Heart right ventricle (tissue), 16 donors: ENCODE results near the gene FRMD6. TPM values are rescaled to one million over a fixed set of nuclear protein-coding genes. Genes with fewer than 3 reads are reported as not detected.

Experiments
- ATAC-seq, 8 donors: fragments of 200-7000 bp; cut with Tn5 transposase; one replicate each; pipeline ENCODE4 v1.9.1; 2020; ENCODE audit warnings: mild to moderate bottlenecking in 8 of 8, moderate library complexity in 8 of 8, moderate number of reproducible peaks in 1 of 8
- DNase-seq, 2 donors: peaks; one replicate each; pipeline ENCODE4 v3.0.0-alpha.2; 2020
- H3K27ac ChIP-seq, 10 donors: fragments of 200-600 bp; sonication (generic) in 2 of 10; one replicate each; pipeline versions ENCODE4 v1.5.0 to v1.8.0; 2020 to 2022; ENCODE audit warnings: mild to moderate bottlenecking in 3 of 10
- H3K27me3 ChIP-seq, 7 donors: fragments of 200-600 bp; one replicate each; pipeline ENCODE4 v1.8.0; 2021 to 2022; ENCODE audit warnings: mild to moderate bottlenecking in 2 of 7
- H3K36me3 ChIP-seq, 9 donors: fragments of 200-600 bp; sonication (generic) in 1 of 9; one replicate each; pipeline versions ENCODE4 v1.5.0 to v1.8.0; 2020 to 2022; ENCODE audit warnings: mild to moderate bottlenecking in 2 of 9
- H3K4me1 ChIP-seq, 9 donors: fragments of 200-600 bp; sonication (generic) in 1 of 9; one replicate each; pipeline versions ENCODE4 v1.5.0 to v1.8.0; 2020 to 2022; ENCODE audit warnings: mild to moderate bottlenecking in 4 of 9
- H3K4me3 ChIP-seq, 10 donors: fragments of 200-600 bp; sonication (generic) in 2 of 10; one replicate each; pipeline versions ENCODE4 v1.5.0 to v1.8.0; 2020 to 2022; ENCODE audit warnings: mild to moderate bottlenecking in 7 of 10, moderate library complexity in 2 of 10
- H3K9me3 ChIP-seq, 11 donors: fragments of 200-600 bp in 10 of 11; sonication (generic) in 2 of 11; one replicate each; pipeline versions ENCODE4 v1.5.0 to v1.8.0; 2013 to 2022; ENCODE audit warnings: mild to moderate bottlenecking in 2 of 11, control low read depth in 1 of 11, moderate library complexity in 1 of 11
- WGBS, 2 donors: extraction: QIAGEN DNeasy Blood & Tissue Kit; methylation state at CpG; one replicate each; pipeline ENCODE4 v1.1.7; 2013; ENCODE audit warnings: inconsistent platforms in 1 of 2; 5-methylcytosine and 5-hydroxymethylcytosine counted together
- intact Hi-C, 10 donors: fragments of 100-400 bp; cut with DNase I; formaldehyde crosslinking; loops; one replicate each; pipeline versions ENCODE4 v1.11.1 to v1.14.2; 2022
- polyA plus RNA-seq, 2 donors: library from polyadenylated mRNA; stranded (reverse); fragments of 200-250 nt; gene quantifications; one replicate each; pipeline ENCODE4 v1.2.3, GENCODE V29; 2013
- total RNA-seq, 10 donors: library from RNA; stranded (reverse); fragmentation: NEBNext Ultra II Directional in 3 of 10; extraction: Animal tissue kit (Norgen Biotek cat#: 25700) in 3 of 10; gene quantifications; one replicate each; pipeline versions ENCODE4 v1.2.1 to v1.2.4, GENCODE V29; 2021 to 2023
- TF ChIP-seq, protein P1 (sequence below), 9 donors: fragments of 200-600 bp; sonication (generic) in 2 of 9; IDR thresholded peaks; one replicate each; pipeline versions ENCODE4 v1.5.0 to v1.8.0; 2021 to 2022; ENCODE audit warnings: antibody characterized with exemption in 9 of 9, mild to moderate bottlenecking in 5 of 9, moderate library complexity in 1 of 9
- donor health status: Arrhythmogenic right ventricular cardiomyopathy.
- donor health status: ischemic (EF 13 %, LVEDD 7.1; RV severe dilation, severe dysfunction).
- donor health status: healthy with polysubstance abuse.
- donor health status: DM: no; HTN: yes; CAD: no.
- donor health status: DM: no; HTN: no; CAD: no.
- donor health status: ischemic (EF 25% LVEDD 6.9; RV normal size, moderate dysfunction).
- donor health status: ischemic (EF 25% LVEDD 5.7; RV mildly dilated, moderate dysfunction).
- donor health status: healthy.
- donor health status: DM: yes; HTN: yes; CAD: no.
- donor health status: Ischemic cardiomyopathy.
- donor health status: ischemic (EF 35%, LVEDD 5.7; RV mildly dilated, moderate dysfunction).
- donor health status: nonischemic (EF 11% LVEDD 7.7; RV severe dilation, severe dysfunction).
- donor health status: DM: yes; HTN: yes; CAD: no.
- donor health status: PGD.
- donor health status: ischemic (EF 29% LVEDD 5.4; RV normal size, mild dysfunction).
- donor health status: nonischemic (EF 23%, LVEDD 6.1; RV moderate dilation, normal function).

The FRMD6 gene
- total and polyA plus RNA-seq, 12 donors: 2.2 to 14.2 (median 6.6) TPM

- H3K27ac ChIP-seq: peak overlapping the region in 1 of 10 donors; percentile 13
- H3K4me1 ChIP-seq: peaks cover 0 to 14% (median 0%) of the 10 kb centered on the region in 9 donors
- no peak overlapping the region for H3K4me3 ChIP-seq
- DNase-seq (no peak), ATAC-seq (peak in 7 of 8 donors; percentile 34 to 91 (median 58))
- H3K9me3 ChIP-seq: no peaks in the 10 kb centered on the region
- H3K36me3 ChIP-seq: peaks cover 0 to 4% (median 0%) of the 10 kb centered on the region in 9 donors
- 47 to 56% methylated on average over 7 of the region's 7 CpGs for WGBS, 2 donors
- TF ChIP-seq, protein P1, sequence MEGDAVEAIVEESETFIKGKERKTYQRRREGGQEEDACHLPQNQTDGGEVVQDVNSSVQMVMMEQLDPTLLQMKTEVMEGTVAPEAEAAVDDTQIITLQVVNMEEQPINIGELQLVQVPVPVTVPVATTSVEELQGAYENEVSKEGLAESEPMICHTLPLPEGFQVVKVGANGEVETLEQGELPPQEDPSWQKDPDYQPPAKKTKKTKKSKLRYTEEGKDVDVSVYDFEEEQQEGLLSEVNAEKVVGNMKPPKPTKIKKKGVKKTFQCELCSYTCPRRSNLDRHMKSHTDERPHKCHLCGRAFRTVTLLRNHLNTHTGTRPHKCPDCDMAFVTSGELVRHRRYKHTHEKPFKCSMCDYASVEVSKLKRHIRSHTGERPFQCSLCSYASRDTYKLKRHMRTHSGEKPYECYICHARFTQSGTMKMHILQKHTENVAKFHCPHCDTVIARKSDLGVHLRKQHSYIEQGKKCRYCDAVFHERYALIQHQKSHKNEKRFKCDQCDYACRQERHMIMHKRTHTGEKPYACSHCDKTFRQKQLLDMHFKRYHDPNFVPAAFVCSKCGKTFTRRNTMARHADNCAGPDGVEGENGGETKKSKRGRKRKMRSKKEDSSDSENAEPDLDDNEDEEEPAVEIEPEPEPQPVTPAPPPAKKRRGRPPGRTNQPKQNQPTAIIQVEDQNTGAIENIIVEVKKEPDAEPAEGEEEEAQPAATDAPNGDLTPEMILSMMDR (IDR thresholded peaks at IDR 0.05): no peak
- no peaks in the 10 kb centered on the region for H3K27me3 ChIP-seq
- intact Hi-C loops: no loop called here
Observed at GRCh38 chr14:51638071-51638944, 13.4 kb upstream of the FRMD6 start.

DNA sequence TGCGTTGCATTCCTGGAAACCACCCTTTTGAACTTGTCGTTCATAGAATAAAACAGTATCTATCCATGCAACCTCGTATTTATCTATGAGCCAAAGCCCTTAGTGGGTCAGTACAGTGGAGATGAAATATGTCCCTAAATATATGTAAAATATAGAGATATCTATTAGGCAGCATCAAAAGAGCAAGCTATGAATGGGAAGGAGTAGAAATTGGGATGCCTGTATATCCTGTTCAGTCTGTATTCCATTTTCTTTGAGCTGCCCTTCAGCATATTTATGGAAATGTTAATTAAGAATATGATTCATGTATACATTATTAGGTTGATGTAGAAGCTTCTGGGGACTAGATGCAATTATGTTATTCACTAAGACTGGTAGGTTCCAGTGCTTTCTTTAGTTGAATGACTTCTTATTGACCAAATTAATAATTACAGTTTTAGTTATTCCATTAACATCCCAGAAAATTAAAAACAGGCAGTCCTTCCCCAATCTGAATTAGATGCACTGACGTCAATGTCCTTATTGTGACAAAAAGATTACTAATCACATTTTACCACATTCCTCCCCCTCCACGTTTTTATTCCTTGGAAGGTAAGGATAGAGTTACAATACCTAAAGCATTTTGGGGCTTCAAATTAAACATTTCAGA, 11.9 kb upstream of the FRMD6 start:
- TF ChIP-seq, protein P1 (IDR thresholded peaks at IDR 0.05): no peak
- ATAC-seq (no peak), DNase-seq (no peak)
- H3K9me3 ChIP-seq: no peaks in the 10 kb centered on the region
- H3K4me3 ChIP-seq: no peak overlapping the region
- H3K27me3 ChIP-seq: no peaks in the 10 kb centered on the region
- peaks cover 0 to 4% (median 0%) of the 10 kb centered on the region in 9 donors for H3K36me3 ChIP-seq
- no peak overlapping the region for H3K27ac ChIP-seq
- H3K4me1 ChIP-seq: peaks cover 0 to 14% (median 0%) of the 10 kb centered on the region in 9 donors
- intact Hi-C loops: no loop called here
- WGBS, 2 donors: 76 to 79% methylated on average over 5 of the region's 5 CpGs

GRCh38 chr14:51643140-51643539, 8.6 kb upstream of the FRMD6 start:
- TF ChIP-seq, protein P1 (IDR thresholded peaks at IDR 0.05): no peak
- Histone ChIP-seq H3K27me3 (no peaks in the 10 kb centered on the region), H3K9me3 (no peaks in the 10 kb centered on the region), H3K4me1 (peaks cover 0 to 5% (median 0%) of the 10 kb centered on the region in 9 donors), H3K27ac (no peak overlapping the region), H3K4me3 (no peak overlapping the region), H3K36me3 (peaks cover 0 to 4% (median 0%) of the 10 kb centered on the region in 9 donors)
- DNase-seq (no peak), ATAC-seq (no peak)
- 91 to 93% methylated on average over 3 of the region's 3 CpGs for WGBS, 2 donors
- intact Hi-C loops: no loop called here

GRCh38 chr14:51644217-51644933, 7.3 kb upstream of the FRMD6 start:
- H3K9me3 ChIP-seq: no peaks in the 10 kb centered on the region
- 87 to 89% methylated on average over 5 of the region's 5 CpGs for WGBS, 2 donors
- intact Hi-C loops: no loop called here
- ATAC-seq (no peak), DNase-seq (no peak)
- no peaks in the 10 kb centered on the region for H3K27me3 ChIP-seq
- H3K4me3 ChIP-seq: no peak overlapping the region
- peaks cover 0 to 4% (median 0%) of the 10 kb centered on the region in 9 donors for H3K36me3 ChIP-seq
- peaks cover 0 to 4% (median 0%) of the 10 kb centered on the region in 9 donors for H3K4me1 ChIP-seq
- TF ChIP-seq, protein P1 (IDR thresholded peaks at IDR 0.05): no peak
- H3K27ac ChIP-seq: no peak overlapping the region
